ENCODE measurements around the gene TMEM54. TPM values are rescaled to one million over a fixed set of nuclear protein-coding genes. Genes with fewer than 3 reads are reported as not detected.

TMEM54 gene
- total and polyA plus RNA-seq, 2 experiments from 2014 or later, result 11.2 to 11.7 TPM

DNA sequence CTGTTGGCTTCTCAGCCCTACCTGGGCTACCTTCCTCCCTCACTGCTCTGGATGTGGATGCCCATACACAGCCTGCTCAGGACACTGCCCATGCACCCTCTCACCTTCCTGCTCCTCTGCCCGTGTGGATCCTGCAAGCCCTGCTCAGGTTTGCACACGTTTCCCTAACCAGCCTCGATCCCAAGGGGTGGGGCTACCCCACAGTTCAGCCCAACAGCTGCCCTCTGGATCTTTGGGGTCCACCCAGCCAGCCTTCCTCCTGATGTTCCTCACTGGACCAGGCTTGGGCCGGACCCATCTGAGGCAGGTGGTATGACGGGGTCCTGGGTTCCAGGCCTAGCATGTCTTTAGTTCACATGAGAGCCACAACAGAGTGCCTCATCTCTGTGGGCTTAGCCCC lies 4.7 kb downstream of the TMEM54 start:
- Histone ChIP-seq H3K79me2 (replicated peaks; ENCODE audit: insufficient read depth) (no peaks in the 10 kb centered on the region), H3K9me2 (ENCODE audit: insufficient read depth) (no peaks in the 10 kb centered on the region), H2AFZ (no peak overlapping the region), H3K36me3 (ENCODE audit: insufficient read depth) (no peaks in the 10 kb centered on the region), H4K20me1 (replicated peaks; ENCODE audit: insufficient read depth) (no peaks in the 10 kb centered on the region; the same call in 1 of the 2 replicates), H3F3A (replicated peaks; ENCODE audit: low read depth) (peaks cover 7% of the 10 kb centered on the region; the same call in 1 of the 2 replicates), H3K4me1 (ENCODE audit: insufficient read depth) (peaks cover 18% of the 10 kb centered on the region; the same call in 1 of the 2 replicates), H3K4me3 (no peak overlapping the region), H3K27ac (ENCODE audit: low read depth) (no peak overlapping the region), H3K4me2 (no peak overlapping the region), H3K27me3 (ENCODE audit: insufficient read depth) (peaks cover 43% of the 10 kb centered on the region)
- Mint-ChIP-seq H3K36me3 (ENCODE audit: low read depth) (peaks cover 8% of the 10 kb centered on the region; the same call in 1 of the 3 replicates), H3K9me3 (peaks cover 5% of the 10 kb centered on the region; the same call in 2 of the 3 replicates), H3K27me3 (ENCODE audit: insufficient read depth, low read depth, poor library complexity) (peaks cover 45% of the 10 kb centered on the region), H3K4me3 (no peak overlapping the region), H3K27ac (no peak overlapping the region), H3K4me1 (peaks cover 17% of the 10 kb centered on the region)
- no peak for ATAC-seq
- no peak for TF ChIP-seq ZNF331 (CRISPR knock-in tag; IDR thresholded peaks at IDR 0.05; ENCODE audit: low read depth)
- TF ChIP-seq EZH2 (IDR thresholded peaks at IDR 0.05; ENCODE audit: low read depth, unreplicated experiment), result no peak
- TF ChIP-seq, protein P1, sequence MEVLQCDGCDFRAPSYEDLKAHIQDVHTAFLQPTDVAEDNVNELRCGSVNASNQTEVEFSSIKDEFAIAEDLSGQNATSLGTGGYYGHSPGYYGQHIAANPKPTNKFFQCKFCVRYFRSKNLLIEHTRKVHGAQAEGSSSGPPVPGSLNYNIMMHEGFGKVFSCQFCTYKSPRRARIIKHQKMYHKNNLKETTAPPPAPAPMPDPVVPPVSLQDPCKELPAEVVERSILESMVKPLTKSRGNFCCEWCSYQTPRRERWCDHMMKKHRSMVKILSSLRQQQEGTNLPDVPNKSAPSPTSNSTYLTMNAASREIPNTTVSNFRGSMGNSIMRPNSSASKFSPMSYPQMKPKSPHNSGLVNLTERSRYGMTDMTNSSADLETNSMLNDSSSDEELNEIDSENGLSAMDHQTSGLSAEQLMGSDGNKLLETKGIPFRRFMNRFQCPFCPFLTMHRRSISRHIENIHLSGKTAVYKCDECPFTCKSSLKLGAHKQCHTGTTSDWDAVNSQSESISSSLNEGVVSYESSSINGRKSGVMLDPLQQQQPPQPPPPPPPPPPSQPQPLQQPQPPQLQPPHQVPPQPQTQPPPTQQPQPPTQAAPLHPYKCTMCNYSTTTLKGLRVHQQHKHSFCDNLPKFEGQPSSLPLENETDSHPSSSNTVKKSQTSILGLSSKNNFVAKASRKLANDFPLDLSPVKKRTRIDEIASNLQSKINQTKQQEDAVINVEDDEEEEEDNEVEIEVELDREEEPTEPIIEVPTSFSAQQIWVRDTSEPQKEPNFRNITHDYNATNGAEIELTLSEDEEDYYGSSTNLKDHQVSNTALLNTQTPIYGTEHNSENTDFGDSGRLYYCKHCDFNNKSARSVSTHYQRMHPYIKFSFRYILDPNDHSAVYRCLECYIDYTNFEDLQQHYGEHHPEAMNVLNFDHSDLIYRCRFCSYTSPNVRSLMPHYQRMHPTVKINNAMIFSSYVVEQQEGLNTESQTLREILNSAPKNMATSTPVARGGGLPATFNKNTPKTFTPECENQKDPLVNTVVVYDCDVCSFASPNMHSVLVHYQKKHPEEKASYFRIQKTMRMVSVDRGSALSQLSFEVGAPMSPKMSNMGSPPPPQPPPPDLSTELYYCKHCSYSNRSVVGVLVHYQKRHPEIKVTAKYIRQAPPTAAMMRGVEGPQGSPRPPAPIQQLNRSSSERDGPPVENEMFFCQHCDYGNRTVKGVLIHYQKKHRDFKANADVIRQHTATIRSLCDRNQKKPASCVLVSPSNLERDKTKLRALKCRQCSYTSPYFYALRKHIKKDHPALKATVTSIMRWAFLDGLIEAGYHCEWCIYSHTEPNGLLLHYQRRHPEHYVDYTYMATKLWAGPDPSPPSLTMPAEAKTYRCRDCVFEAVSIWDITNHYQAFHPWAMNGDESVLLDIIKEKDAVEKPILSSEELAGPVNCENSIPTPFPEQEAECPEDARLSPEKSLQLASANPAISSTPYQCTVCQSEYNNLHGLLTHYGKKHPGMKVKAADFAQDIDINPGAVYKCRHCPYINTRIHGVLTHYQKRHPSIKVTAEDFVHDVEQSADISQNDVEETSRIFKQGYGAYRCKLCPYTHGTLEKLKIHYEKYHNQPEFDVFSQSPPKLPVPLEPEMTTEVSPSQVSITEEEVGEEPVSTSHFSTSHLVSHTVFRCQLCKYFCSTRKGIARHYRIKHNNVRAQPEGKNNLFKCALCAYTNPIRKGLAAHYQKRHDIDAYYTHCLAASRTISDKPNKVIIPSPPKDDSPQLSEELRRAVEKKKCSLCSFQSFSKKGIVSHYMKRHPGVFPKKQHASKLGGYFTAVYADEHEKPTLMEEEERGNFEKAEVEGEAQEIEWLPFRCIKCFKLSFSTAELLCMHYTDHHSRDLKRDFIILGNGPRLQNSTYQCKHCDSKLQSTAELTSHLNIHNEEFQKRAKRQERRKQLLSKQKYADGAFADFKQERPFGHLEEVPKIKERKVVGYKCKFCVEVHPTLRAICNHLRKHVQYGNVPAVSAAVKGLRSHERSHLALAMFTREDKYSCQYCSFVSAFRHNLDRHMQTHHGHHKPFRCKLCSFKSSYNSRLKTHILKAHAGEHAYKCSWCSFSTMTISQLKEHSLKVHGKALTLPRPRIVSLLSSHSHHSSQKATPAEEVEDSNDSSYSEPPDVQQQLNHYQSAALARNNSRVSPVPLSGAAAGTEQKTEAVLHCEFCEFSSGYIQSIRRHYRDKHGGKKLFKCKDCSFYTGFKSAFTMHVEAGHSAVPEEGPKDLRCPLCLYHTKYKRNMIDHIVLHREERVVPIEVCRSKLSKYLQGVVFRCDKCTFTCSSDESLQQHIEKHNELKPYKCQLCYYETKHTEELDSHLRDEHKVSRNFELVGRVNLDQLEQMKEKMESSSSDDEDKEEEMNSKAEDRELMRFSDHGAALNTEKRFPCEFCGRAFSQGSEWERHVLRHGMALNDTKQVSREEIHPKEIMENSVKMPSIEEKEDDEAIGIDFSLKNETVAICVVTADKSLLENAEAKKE (CRISPR knock-in tag; IDR thresholded peaks at IDR 0.05), result no peak
- TF ChIP-seq STAT1 (IDR thresholded peaks at IDR 0.05; ENCODE audit: unreplicated experiment), result no peak
- no peak for TF ChIP-seq EZH2phosphoT487 (IDR thresholded peaks at IDR 0.05; ENCODE audit: unreplicated experiment)
- no peak for DNase-seq (ENCODE audit: low spot score)
